A549 (cell line): ENCODE data around the gene BABAM2.

Experiments
- BCL3 ChIP-seq: fragments of >200 bp; sonication (Bioruptor Twin); formaldehyde crosslinking; IDR thresholded peaks from 3 replicates; pipeline ENCODE4 v1.6.1; 2016
- CEBPB ChIP-seq, 2 experiments: fragments of >200 bp in 1 of 2; sonication (Bioruptor Twin) in 1 of 2; formaldehyde crosslinking in 1 of 2; IDR thresholded peaks; 2 replicates each; pipeline ENCODE4 v1.6.1; 2012 to 2016
- CHD2 ChIP-seq: fragments of 150-350 bp; IDR thresholded peaks from 2 replicates; pipeline ENCODE4 v1.6.1; 2014; ENCODE audit warnings: low read length; ENCODE audit not compliant: partially characterized antibody
- HEYL ChIP-seq: fragments of 250-450 bp; sonication (Bioruptor Pico); IDR thresholded peaks from 2 replicates; pipeline ENCODE4 v1.8.0; 2021; ENCODE audit warnings: mild to moderate bottlenecking, moderate library complexity
- KDM1A ChIP-seq: fragments of 200-600 bp; sonication (generic); IDR thresholded peaks from 2 replicates; pipeline ENCODE4 v1.6.1; 2016; ENCODE audit warnings: low read depth, mild to moderate bottlenecking
- MYC ChIP-seq: IDR thresholded peaks from 2 replicates; pipeline ENCODE4 v1.6.1; 2012; ENCODE audit warnings: mild to moderate bottlenecking, inconsistent platforms, low read length, improper control_type of control experiment, borderline replicate concordance
- PHF8 ChIP-seq: fragments of 200-600 bp; sonication (generic); IDR thresholded peaks from 2 replicates; pipeline ENCODE4 v1.6.1; 2016; ENCODE audit warnings: low read depth, mild to moderate bottlenecking, antibody characterized with exemption, moderate library complexity, borderline replicate concordance
- POLR2A ChIP-seq: IDR thresholded peaks from 2 replicates; pipeline ENCODE4 v1.6.1; 2012; ENCODE audit warnings: mild to moderate bottlenecking, low read length
- RAD21 ChIP-seq, 2 experiments: fragments of >200 bp in 1 of 2; sonication (Bioruptor Twin) in 1 of 2; formaldehyde crosslinking in 1 of 2; IDR thresholded peaks in 1 of 2; conservative IDR thresholded peaks in 1 of 2; 2 replicates in 1 of 2; 3 replicates in 1 of 2; pipeline ENCODE4 v1.6.1; 2012 to 2018; ENCODE audit warnings: inconsistent platforms in 1 of 2
- RNF2 ChIP-seq: fragments of 200-600 bp; sonication (generic); IDR thresholded peaks from 2 replicates; pipeline ENCODE4 v1.6.1; 2016; ENCODE audit warnings: low read depth, mild to moderate bottlenecking, antibody characterized with exemption, moderate library complexity, borderline replicate concordance
- USF2 ChIP-seq: fragments of 450-650 bp; IDR thresholded peaks from 2 replicates; pipeline ENCODE4 v1.6.1; 2014; ENCODE audit warnings: antibody characterized with exemption
- TF ChIP-seq, protein P1 (sequence below): fragments of >200 bp; sonication (Bioruptor Twin); formaldehyde crosslinking; IDR thresholded peaks from 3 replicates; pipeline ENCODE4 v1.5.1; 2016
- TF ChIP-seq, protein P2 (sequence below): fragments of 200-600 bp; sonication (generic); IDR thresholded peaks from 2 replicates; pipeline ENCODE4 v1.6.1; 2016; ENCODE audit warnings: antibody characterized with exemption, mild to moderate bottlenecking, moderate library complexity

DNA sequence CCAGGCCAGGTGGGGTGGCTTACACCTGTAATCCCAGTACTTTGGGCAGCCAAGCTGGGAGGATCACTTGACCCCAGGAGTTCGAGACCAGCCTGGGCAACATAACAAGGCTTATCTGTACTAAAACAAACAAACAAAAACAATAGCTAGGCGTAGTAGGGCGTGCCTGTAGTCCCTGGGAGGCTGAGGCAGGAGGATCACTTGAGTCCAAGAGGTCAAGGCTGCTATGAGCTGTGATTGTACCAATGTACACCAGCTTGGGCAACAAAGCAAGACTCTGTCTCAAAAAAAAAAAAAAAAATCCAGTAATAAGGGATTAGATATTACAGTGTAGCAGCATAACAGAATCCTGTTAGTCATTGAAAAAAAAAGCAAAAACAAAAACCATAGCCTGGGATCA lies 279.0 kb downstream of the BABAM2 start:
- TF ChIP-seq MYC: no peak
- TF ChIP-seq, protein P1, sequence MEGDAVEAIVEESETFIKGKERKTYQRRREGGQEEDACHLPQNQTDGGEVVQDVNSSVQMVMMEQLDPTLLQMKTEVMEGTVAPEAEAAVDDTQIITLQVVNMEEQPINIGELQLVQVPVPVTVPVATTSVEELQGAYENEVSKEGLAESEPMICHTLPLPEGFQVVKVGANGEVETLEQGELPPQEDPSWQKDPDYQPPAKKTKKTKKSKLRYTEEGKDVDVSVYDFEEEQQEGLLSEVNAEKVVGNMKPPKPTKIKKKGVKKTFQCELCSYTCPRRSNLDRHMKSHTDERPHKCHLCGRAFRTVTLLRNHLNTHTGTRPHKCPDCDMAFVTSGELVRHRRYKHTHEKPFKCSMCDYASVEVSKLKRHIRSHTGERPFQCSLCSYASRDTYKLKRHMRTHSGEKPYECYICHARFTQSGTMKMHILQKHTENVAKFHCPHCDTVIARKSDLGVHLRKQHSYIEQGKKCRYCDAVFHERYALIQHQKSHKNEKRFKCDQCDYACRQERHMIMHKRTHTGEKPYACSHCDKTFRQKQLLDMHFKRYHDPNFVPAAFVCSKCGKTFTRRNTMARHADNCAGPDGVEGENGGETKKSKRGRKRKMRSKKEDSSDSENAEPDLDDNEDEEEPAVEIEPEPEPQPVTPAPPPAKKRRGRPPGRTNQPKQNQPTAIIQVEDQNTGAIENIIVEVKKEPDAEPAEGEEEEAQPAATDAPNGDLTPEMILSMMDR: no peak
- TF ChIP-seq RNF2: no peak
- no peak for TF ChIP-seq USF2
- TF ChIP-seq HEYL: no peak
- TF ChIP-seq CEBPB (IDR thresholded peaks at IDR 0.05): no peak
- no peak for TF ChIP-seq PHF8
- TF ChIP-seq RAD21 (conservative IDR thresholded peaks at IDR 0.05 in 1 of 2, IDR thresholded peaks at IDR 0.05 in 1 of 2): no peak
- TF ChIP-seq, protein P2, sequence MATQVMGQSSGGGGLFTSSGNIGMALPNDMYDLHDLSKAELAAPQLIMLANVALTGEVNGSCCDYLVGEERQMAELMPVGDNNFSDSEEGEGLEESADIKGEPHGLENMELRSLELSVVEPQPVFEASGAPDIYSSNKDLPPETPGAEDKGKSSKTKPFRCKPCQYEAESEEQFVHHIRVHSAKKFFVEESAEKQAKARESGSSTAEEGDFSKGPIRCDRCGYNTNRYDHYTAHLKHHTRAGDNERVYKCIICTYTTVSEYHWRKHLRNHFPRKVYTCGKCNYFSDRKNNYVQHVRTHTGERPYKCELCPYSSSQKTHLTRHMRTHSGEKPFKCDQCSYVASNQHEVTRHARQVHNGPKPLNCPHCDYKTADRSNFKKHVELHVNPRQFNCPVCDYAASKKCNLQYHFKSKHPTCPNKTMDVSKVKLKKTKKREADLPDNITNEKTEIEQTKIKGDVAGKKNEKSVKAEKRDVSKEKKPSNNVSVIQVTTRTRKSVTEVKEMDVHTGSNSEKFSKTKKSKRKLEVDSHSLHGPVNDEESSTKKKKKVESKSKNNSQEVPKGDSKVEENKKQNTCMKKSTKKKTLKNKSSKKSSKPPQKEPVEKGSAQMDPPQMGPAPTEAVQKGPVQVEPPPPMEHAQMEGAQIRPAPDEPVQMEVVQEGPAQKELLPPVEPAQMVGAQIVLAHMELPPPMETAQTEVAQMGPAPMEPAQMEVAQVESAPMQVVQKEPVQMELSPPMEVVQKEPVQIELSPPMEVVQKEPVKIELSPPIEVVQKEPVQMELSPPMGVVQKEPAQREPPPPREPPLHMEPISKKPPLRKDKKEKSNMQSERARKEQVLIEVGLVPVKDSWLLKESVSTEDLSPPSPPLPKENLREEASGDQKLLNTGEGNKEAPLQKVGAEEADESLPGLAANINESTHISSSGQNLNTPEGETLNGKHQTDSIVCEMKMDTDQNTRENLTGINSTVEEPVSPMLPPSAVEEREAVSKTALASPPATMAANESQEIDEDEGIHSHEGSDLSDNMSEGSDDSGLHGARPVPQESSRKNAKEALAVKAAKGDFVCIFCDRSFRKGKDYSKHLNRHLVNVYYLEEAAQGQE: no peak
- TF ChIP-seq BCL3: no peak
- no peak for TF ChIP-seq KDM1A
- no peak for TF ChIP-seq POLR2A
- TF ChIP-seq CHD2: no peak
